Measurements from ENCODE around the gene ADAD1.

ADAD1 gene

DNA sequence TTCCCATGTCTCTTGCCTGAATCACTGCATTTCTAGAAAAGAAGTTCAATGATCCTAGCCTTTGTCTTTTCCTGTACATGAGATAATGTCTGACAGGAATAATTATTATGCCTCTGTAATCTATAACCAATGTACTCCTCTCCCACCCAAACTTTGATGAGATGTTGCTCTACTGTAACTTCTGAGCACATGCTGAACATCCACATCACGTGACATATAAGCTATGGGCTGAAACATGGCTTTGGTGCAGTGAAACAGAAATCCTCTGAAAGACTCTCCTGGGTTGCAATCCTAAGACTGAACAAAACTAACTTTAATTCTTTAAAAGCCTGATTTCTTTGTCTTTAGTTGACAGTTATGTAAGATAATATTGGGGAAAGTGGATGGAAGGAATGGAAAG, 1.5 kb upstream of the ADAD1 start:
- no peaks in the 10 kb centered on the region for H3K36me3 ChIP-seq
- H3K4me1 ChIP-seq (ENCODE audit: control insufficient read depth in 1 of 2, insufficient read depth in 1 of 2, low read depth in 1 of 2, low read length in 1 of 2), result no peaks in the 10 kb centered on the region
- TF ChIP-seq CTCF (IDR thresholded peaks at IDR 0.05), result no peak
- no peak overlapping the region for H3K4me3 ChIP-seq (ENCODE audit: low read depth in 1 of 2, low read length in 1 of 2)
- no peak overlapping the region for H3K27ac ChIP-seq
- H3K27me3 ChIP-seq, result no peaks in the 10 kb centered on the region
- no peaks in the 10 kb centered on the region for H3K9me3 ChIP-seq

GRCh38 chr4:122379239-122379638, 428 bp downstream of the ADAD1 start:
- H3K27me3 ChIP-seq, result no peaks in the 10 kb centered on the region
- H3K9me3 ChIP-seq, result no peaks in the 10 kb centered on the region
- H3K4me3 ChIP-seq (ENCODE audit: low read depth in 1 of 2, low read length in 1 of 2), result no peak overlapping the region
- no peaks in the 10 kb centered on the region for H3K4me1 ChIP-seq (ENCODE audit: control insufficient read depth in 1 of 2, insufficient read depth in 1 of 2, low read depth in 1 of 2, low read length in 1 of 2)
- H3K27ac ChIP-seq, result no peak overlapping the region
- TF ChIP-seq CTCF (IDR thresholded peaks at IDR 0.05), result no peak
- H3K36me3 ChIP-seq, result no peaks in the 10 kb centered on the region

GRCh38 chr4:122383341-122383740, 4.5 kb downstream of the ADAD1 start:
- Histone ChIP-seq H3K27me3 (no peaks in the 10 kb centered on the region), H3K9me3 (no peaks in the 10 kb centered on the region), H3K27ac (no peak overlapping the region), H3K36me3 (no peaks in the 10 kb centered on the region), H3K4me1 (ENCODE audit: control insufficient read depth in 1 of 2, insufficient read depth in 1 of 2, low read depth in 1 of 2, low read length in 1 of 2) (no peaks in the 10 kb centered on the region), H3K4me3 (ENCODE audit: low read depth in 1 of 2, low read length in 1 of 2) (no peak overlapping the region)
- TF ChIP-seq CTCF (IDR thresholded peaks at IDR 0.05), result no peak

DNA sequence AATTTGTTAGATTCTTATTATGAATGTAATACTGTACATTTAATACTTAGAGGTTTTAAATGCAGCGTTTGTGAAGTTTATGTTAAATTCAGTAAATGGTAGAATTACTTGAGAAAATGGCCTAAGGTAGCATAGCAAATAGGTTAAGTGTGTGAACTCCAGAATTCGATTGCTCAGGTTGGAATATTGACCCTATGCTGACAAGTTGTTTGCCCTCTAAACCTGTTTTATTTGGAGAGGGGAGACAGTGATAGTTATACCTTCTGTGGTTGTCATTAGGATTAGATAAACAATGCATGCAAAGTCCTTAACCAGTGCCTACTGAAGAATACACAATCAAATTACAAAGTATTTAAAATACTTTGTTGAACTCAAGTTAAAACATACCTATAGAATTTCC, 5.4 kb downstream of the ADAD1 start:
- TF ChIP-seq CTCF (IDR thresholded peaks at IDR 0.05), result no peak
- no peaks in the 10 kb centered on the region for H3K36me3 ChIP-seq
- no peaks in the 10 kb centered on the region for H3K9me3 ChIP-seq
- H3K4me3 ChIP-seq (ENCODE audit: low read depth in 1 of 2, low read length in 1 of 2), result no peak overlapping the region
- H3K27ac ChIP-seq, result no peak overlapping the region
- no peaks in the 10 kb centered on the region for H3K4me1 ChIP-seq (ENCODE audit: control insufficient read depth in 1 of 2, insufficient read depth in 1 of 2, low read depth in 1 of 2, low read length in 1 of 2)
- H3K27me3 ChIP-seq, result no peaks in the 10 kb centered on the region

- Histone ChIP-seq H3K36me3 (no peaks in the 10 kb centered on the region), H3K4me1 (ENCODE audit: control insufficient read depth in 1 of 2, insufficient read depth in 1 of 2, low read depth in 1 of 2, low read length in 1 of 2) (no peaks in the 10 kb centered on the region), H3K4me3 (ENCODE audit: low read depth in 1 of 2, low read length in 1 of 2) (no peak overlapping the region), H3K9me3 (no peaks in the 10 kb centered on the region), H3K27me3 (no peaks in the 10 kb centered on the region), H3K27ac (no peak overlapping the region)
- TF ChIP-seq CTCF (IDR thresholded peaks at IDR 0.05), result no peak
Observed at GRCh38 chr4:122393276-122393675, 14.5 kb downstream of the ADAD1 start.

GRCh38 chr4:122403861-122404260, 25.1 kb downstream of the ADAD1 start:
- no peaks in the 10 kb centered on the region for H3K36me3 ChIP-seq
- H3K27ac ChIP-seq, result no peak overlapping the region
- no peak for TF ChIP-seq CTCF (IDR thresholded peaks at IDR 0.05)
- no peaks in the 10 kb centered on the region for H3K27me3 ChIP-seq
- H3K9me3 ChIP-seq, result no peaks in the 10 kb centered on the region
- H3K4me3 ChIP-seq (ENCODE audit: low read depth in 1 of 2, low read length in 1 of 2), result no peak overlapping the region
- no peaks in the 10 kb centered on the region for H3K4me1 ChIP-seq (ENCODE audit: control insufficient read depth in 1 of 2, insufficient read depth in 1 of 2, low read depth in 1 of 2, low read length in 1 of 2)
